SK-N-SH (cell line): ENCODE data around the gene SCYGR1. TPM values are rescaled to one million over a fixed set of nuclear protein-coding genes. Genes with fewer than 3 reads are reported as not detected.
"Not testable (repeated sequence)": the region's sequence is repeated elsewhere in the genome, so short reads cannot be mapped to it uniquely, and the experiment has no call there.

Source experiments
- CTCF ChIA-PET: fragments of 300-600, 350-600 bp; formaldehyde crosslinking; extraction: SDS; loops from one replicate; lab custom pipeline; 2021; lab: Yijun Ruan, JAX
- POLR2A ChIA-PET: fragments of 350-600 bp; sonication (Branson Sonifier 250); formaldehyde crosslinking; extraction: SDS; loops from one replicate; lab custom pipeline; 2020; ENCODE audit warnings: antibody characterized with exemption, inconsistent platforms; lab: Yijun Ruan, JAX
- DNase-seq: peaks from one replicate; pipeline ENCODE4 v3.0.0; 2012
- H2AFZ ChIP-seq: fragments of 200-600 bp; sonication (generic); 2 replicates; pipeline ENCODE4 v1.8.1; 2016; ENCODE audit warnings: antibody characterized with exemption, mild to moderate bottlenecking, low read depth
- H3F3A ChIP-seq: fragments of 200-600 bp; sonication (generic); replicated peaks from 2 replicates; pipeline ENCODE3; 2016; ENCODE audit warnings: antibody characterized with exemption, mild to moderate bottlenecking; ENCODE audit not compliant: insufficient read depth
- H3K27ac ChIP-seq, 2 experiments: fragments of 200-500 bp in 1 of 2; fragments of 200-600 bp in 1 of 2; sonication (Bioruptor generic) in 1 of 2; sonication (generic), shearing (Covaris generic) in 1 of 2; 2 replicates each; pipeline versions ENCODE4 v1.5.1 to v1.6.1; 2014 to 2016; ENCODE audit warnings: low read depth in 2 of 2, inconsistent platforms in 1 of 2, low read length in 1 of 2, mild to moderate bottlenecking in 1 of 2, mixed read lengths in 1 of 2
- H3K27me3 ChIP-seq: fragments of 200-600 bp; sonication (generic), shearing (Covaris generic); 2 replicates; pipeline ENCODE4 v1.6.1; 2016; ENCODE audit warnings: mixed run types; ENCODE audit not compliant: insufficient read depth
- H3K36me3 ChIP-seq, 2 experiments: fragments of 200-500 bp in 1 of 2; fragments of 200-600 bp in 1 of 2; sonication (Bioruptor generic) in 1 of 2; sonication (generic) in 1 of 2; replicated peaks in 1 of 2; 2 replicates each; pipeline versions ENCODE3 to v1.5.1; 2014 to 2016; ENCODE audit warnings: low read length in 1 of 2, mild to moderate bottlenecking in 1 of 2; ENCODE audit not compliant: insufficient read depth in 2 of 2, control insufficient read depth in 1 of 2
- H3K4me1 ChIP-seq, 2 experiments: fragments of 200-500 bp in 1 of 2; fragments of 200-600 bp in 1 of 2; sonication (Bioruptor generic) in 1 of 2; sonication (generic), shearing (Covaris generic) in 1 of 2; 2 replicates each; pipeline versions ENCODE4 v1.5.1 to v1.6.1; 2014 to 2016; ENCODE audit warnings: low read depth in 1 of 2, low read length in 1 of 2, mixed run types in 1 of 2; ENCODE audit not compliant: insufficient read depth in 2 of 2, control insufficient read depth in 1 of 2
- H3K4me2 ChIP-seq: fragments of 200-600 bp; sonication (generic), shearing (Covaris generic); 2 replicates; pipeline ENCODE4 v1.6.1; 2017; ENCODE audit warnings: mixed run types
- H3K4me3 ChIP-seq, 2 experiments: fragments of 200-500 bp in 1 of 2; fragments of 200-600 bp in 1 of 2; sonication (Bioruptor generic) in 1 of 2; sonication (generic), shearing (Covaris generic) in 1 of 2; 2 replicates each; pipeline versions ENCODE4 v1.5.1 to v1.8.1; 2014 to 2016; ENCODE audit warnings: low read depth in 2 of 2, inconsistent platforms in 1 of 2, low read length in 1 of 2, mild to moderate bottlenecking in 1 of 2, mixed read lengths in 1 of 2, moderate library complexity in 1 of 2
- H3K79me2 ChIP-seq: fragments of 200-600 bp; sonication (generic); 2 replicates; pipeline ENCODE4 v1.8.1; 2017; ENCODE audit warnings: mild to moderate bottlenecking; ENCODE audit not compliant: insufficient read depth
- H3K9ac ChIP-seq: fragments of 200-600 bp; sonication (generic); 2 replicates; pipeline ENCODE4 v1.6.1; 2017; ENCODE audit warnings: mixed run types
- H3K9me2 ChIP-seq: fragments of 200-600 bp; sonication (generic); 2 replicates; pipeline ENCODE4 v1.6.1; 2017; ENCODE audit warnings: mixed run types
- H3K9me3 ChIP-seq: fragments of 200-600 bp; sonication (generic); 2 replicates; pipeline ENCODE4 v1.6.1; 2017; ENCODE audit warnings: mixed run types, mild to moderate bottlenecking, moderate library complexity
- H4K20me1 ChIP-seq: fragments of 200-600 bp; sonication (generic); 2 replicates; pipeline ENCODE4 v1.6.1; 2017; ENCODE audit warnings: mild to moderate bottlenecking, mixed run types; ENCODE audit not compliant: insufficient read depth
- CHD2 ChIP-seq: fragments of 150-350 bp; IDR thresholded peaks from 2 replicates; pipeline ENCODE4 v1.6.1; 2018; ENCODE audit warnings: low read length; ENCODE audit not compliant: partially characterized antibody
- CTCF ChIP-seq: fragments of 200-600 bp; sonication (generic); IDR thresholded peaks from 2 replicates; pipeline ENCODE4 v1.6.1; 2017; ENCODE audit warnings: antibody characterized with exemption, mild to moderate bottlenecking, moderate library complexity
- ELF1 ChIP-seq: IDR thresholded peaks from 2 replicates; pipeline ENCODE4 v1.4.0; 2012
- EP300 ChIP-seq, 2 experiments: IDR thresholded peaks; 2 replicates each; pipeline versions ENCODE4 v1.4.0 to v1.6.1; 2012; ENCODE audit warnings: borderline replicate concordance in 1 of 2, low read depth in 1 of 2, low read length in 1 of 2
- FOXJ3 ChIP-seq: sonication (generic); formaldehyde crosslinking; IDR thresholded peaks from 2 replicates; pipeline ENCODE4 v1.5.1; 2020; ENCODE audit warnings: mild to moderate bottlenecking, missing genetic modification reagents
- FOXM1 ChIP-seq: IDR thresholded peaks from 2 replicates; pipeline ENCODE4 v1.4.0; 2012; ENCODE audit warnings: low read depth, mild to moderate bottlenecking
- GABPA ChIP-seq: IDR thresholded peaks from 2 replicates; pipeline ENCODE4 v1.4.0; 2012; ENCODE audit warnings: low read depth, mild to moderate bottlenecking
- GATA2 ChIP-seq: sonication (generic); formaldehyde crosslinking; IDR thresholded peaks from 2 replicates; pipeline ENCODE4 v1.5.0; 2020; ENCODE audit warnings: mild to moderate bottlenecking, missing genetic modification reagents
- JUND ChIP-seq: IDR thresholded peaks from 2 replicates; pipeline ENCODE4 v1.4.0; 2012
- MAX ChIP-seq: IDR thresholded peaks from 2 replicates; pipeline ENCODE4 v1.4.0; 2012; ENCODE audit warnings: low read depth
- MXI1 ChIP-seq: IDR thresholded peaks from 2 replicates; pipeline ENCODE4 v1.6.1; 2012; ENCODE audit warnings: mild to moderate bottlenecking, low read depth, low read length, improper control_type of control experiment
- NFIC ChIP-seq: IDR thresholded peaks from 2 replicates; pipeline ENCODE4 v1.4.0; 2012; ENCODE audit warnings: borderline replicate concordance
- PBX3 ChIP-seq: IDR thresholded peaks from 2 replicates; pipeline ENCODE4; 2012
- RAD21 ChIP-seq: IDR thresholded peaks from 2 replicates; pipeline ENCODE4 v1.6.1; 2012; ENCODE audit warnings: mild to moderate bottlenecking, low read length
- REST ChIP-seq: IDR thresholded peaks from 2 replicates; pipeline ENCODE4 v1.6.1; 2012; ENCODE audit warnings: mild to moderate bottlenecking, low read depth, low read length, moderate library complexity
- RFX5 ChIP-seq: IDR thresholded peaks from 2 replicates; pipeline ENCODE4 v1.6.1; 2012; ENCODE audit warnings: mild to moderate bottlenecking, improper control_type of control experiment, low read length
- RXRA ChIP-seq: IDR thresholded peaks from 2 replicates; pipeline ENCODE4 v1.4.0; 2012; ENCODE audit warnings: low read depth, mild to moderate bottlenecking, borderline replicate concordance
- SIN3A ChIP-seq: IDR thresholded peaks from 2 replicates; pipeline ENCODE4 v1.6.1; 2012; ENCODE audit warnings: low read depth, mild to moderate bottlenecking, low read length, moderate library complexity, borderline replicate concordance
- USF1 ChIP-seq: IDR thresholded peaks from 2 replicates; pipeline ENCODE4 v1.4.0; 2012; ENCODE audit warnings: low read depth, borderline replicate concordance
- WGBS: methylation state at CpG from one replicate; pipeline ENCODE4 v1.1.6; 2017; ENCODE audit warnings: low lambda C conversion rate; 5-methylcytosine and 5-hydroxymethylcytosine counted together
- polyA plus RNA-seq, 3 experiments: library from polyadenylated mRNA; depleted of rRNA; stranded (reverse); fragments of >200 nt; gene quantifications; 2 replicates each; pipeline ENCODE4 v1.2.3, GENCODE V29; 2012

Gene SCYGR1
- polyA plus RNA-seq (2012; rRNA removed): not detected in 2 replicates
- polyA plus RNA-seq (2012; cell fraction: cytosol; rRNA removed): not detected in 2 replicates
- polyA plus RNA-seq (2012; cell fraction: nucleus; rRNA removed): not detected in 2 replicates

- H3K9me2 ChIP-seq, H3K36me3 ChIP-seq, H3K27me3 ChIP-seq, POLR2A ChIA-PET, H4K20me1 ChIP-seq, H3K4me3 ChIP-seq, CTCF ChIA-PET, H3K79me2 ChIP-seq, H3F3A ChIP-seq, H3K4me1 ChIP-seq, DNase-seq, H3K9ac ChIP-seq, H3K4me2 ChIP-seq, H3K27ac ChIP-seq, H3K9me3 ChIP-seq, H2AFZ ChIP-seq: not testable (repeated sequence)
- WGBS: 100% methylated on average over 1 of the region's 7 CpGs
These were observed at the start of gene SCYGR1 for GRCh38 chr2:227387583-227387982. Gene SCYGR1 (minus strand): TSS chr2:227387949. CDS start chr2:227387949, 0 bp downstream.

GRCh38 chr2:227436436-227437174, 48.9 kb upstream of the SCYGR1 start:
- 70% methylated on average over 7 of the region's 7 CpGs for WGBS
- CTCF ChIA-PET: no interaction called here

More at GRCh38 chr2:227436436-227437174, 48.9 kb upstream of the SCYGR1 start:
- DNase-seq: no peak
- no peaks in the 10 kb centered on the region for H3K79me2 ChIP-seq
- H3K4me1 ChIP-seq: no peaks in the 10 kb centered on the region
- no peak overlapping the region for H3K4me3 ChIP-seq
- H3K27me3 ChIP-seq: no peaks in the 10 kb centered on the region
- no peaks in the 10 kb centered on the region for H3K9me2 ChIP-seq
- no peak overlapping the region for H3K27ac ChIP-seq
- no peaks in the 10 kb centered on the region for H3K36me3 ChIP-seq
- no peaks in the 10 kb centered on the region for H4K20me1 ChIP-seq
- TF ChIP-seq CHD2 (no peak), FOXJ3 (no peak), RAD21 (no peak), CTCF (no peak), USF1 (no peak), EP300 (IDR thresholded peaks at IDR 0.05; ENCODE audit: borderline replicate concordance in 1 of 2, low read depth in 1 of 2, low read length in 1 of 2) (no peak), RFX5 (no peak), GABPA (no peak), MXI1 (no peak), REST (no peak), GATA2 (CRISPR knock-in tag) (no peak), JUND (no peak), ELF1 (no peak), MAX (no peak), PBX3 (no peak), NFIC (no peak), SIN3A (no peak), FOXM1 (no peak), RXRA (no peak)
- H3F3A ChIP-seq: no peaks in the 10 kb centered on the region
- H3K4me2 ChIP-seq: no peak overlapping the region
- H2AFZ ChIP-seq: no peak overlapping the region
- POLR2A ChIA-PET: no interaction called here
- H3K9me3 ChIP-seq: peaks cover 8% of the 10 kb centered on the region; the same call in 1 of the 2 replicates
- H3K9ac ChIP-seq: no peak overlapping the region
